Gastrocnemius medialis (tissue), 4 donors: ENCODE data around the gene ADCY2. TPM values are rescaled to one million over a fixed set of nuclear protein-coding genes. Genes with fewer than 3 reads are reported as not detected.

Source experiments
- ATAC-seq, 2 donors: fragments of 150-250 bp; one replicate each; pipeline ENCODE4 v1.9.1; 2016
- DNase-seq, 2 donors: peaks; one replicate each; pipeline ENCODE4 v3.0.0-alpha.2; 2019
- H3K27ac ChIP-seq, 4 donors: fragments of 200-600 bp; sonication (generic); 1 replicate in 1 of 4; 2 replicates in 3 of 4; pipeline ENCODE4 v1.5.1; 2016 to 2018; ENCODE audit warnings: mild to moderate bottlenecking in 2 of 4, moderate library complexity in 1 of 4
- H3K27me3 ChIP-seq, 3 donors: fragments of 200-600 bp; sonication (generic) in 2 of 3; 1 replicate in 1 of 3; 2 replicates in 2 of 3; pipeline versions ENCODE4 v1.5.1 to v1.6.0; 2016 to 2019; ENCODE audit warnings: mild to moderate bottlenecking in 1 of 3, moderate library complexity in 1 of 3
- H3K36me3 ChIP-seq, 2 donors: fragments of 200-600 bp; sonication (generic) in 1 of 2; one replicate each; pipeline ENCODE4 v1.5.1; 2017 to 2018
- H3K4me1 ChIP-seq, 2 donors: fragments of 200-600 bp; sonication (generic) in 1 of 2; one replicate each; pipeline ENCODE4 v1.5.1; 2016 to 2017; ENCODE audit warnings: mild to moderate bottlenecking in 2 of 2
- H3K4me3 ChIP-seq, 4 donors: fragments of 200-600 bp; sonication (generic) in 3 of 4; 1 replicate in 1 of 4; 2 replicates in 3 of 4; pipeline ENCODE4 v1.5.1; 2016 to 2019; ENCODE audit warnings: mild to moderate bottlenecking in 2 of 4
- H3K9me3 ChIP-seq, 3 donors: fragments of 200-600 bp; sonication (generic) in 2 of 3; 1 replicate in 1 of 3; 2 replicates in 2 of 3; pipeline ENCODE4 v1.5.1; 2016 to 2019
- CTCF ChIP-seq, 5 experiments: fragments of 450-650 bp in 3 of 5; fragments of 200-600 bp in 2 of 5; sonication (generic) in 2 of 5; IDR thresholded peaks in 4 of 5; conservative IDR thresholded peaks in 1 of 5; 1 replicate in 4 of 5; 2 replicates in 1 of 5; pipeline ENCODE4 v1.5.1; 2016 to 2019; ENCODE audit warnings: antibody characterized with exemption in 5 of 5, mild to moderate bottlenecking in 3 of 5, moderate library complexity in 3 of 5
- POLR2A ChIP-seq, 2 donors: fragments of 450-650 bp; IDR thresholded peaks; one replicate each; pipeline ENCODE4 v1.6.1; 2017; ENCODE audit warnings: antibody characterized with exemption in 2 of 2, mild to moderate bottlenecking in 2 of 2, moderate library complexity in 2 of 2
- in situ Hi-C, 4 donors: fragments of 200-750 bp; cut with MboI; loops; one replicate each; pipeline versions ENCODE4 v1.15.0 to v1.8.0; 2017; ENCODE audit warnings: low sequenced_read_pairs in 4 of 4
- intact Hi-C: fragments of 100-400 bp; cut with DNase I; formaldehyde crosslinking; loops from one replicate; pipeline ENCODE4 v1.15.1; 2023; ENCODE audit warnings: low total_unique reads
- total RNA-seq, 4 donors: library from RNA; depleted of rRNA; stranded (reverse); fragments of >200 nt; gene quantifications; one replicate each; pipeline versions ENCODE4 v1.1.0 to v1.2.3, GENCODE V29; 2016

The ADCY2 gene
- total RNA-seq, 4 donors from 2014 or later: 24.3 to 50.1 (median 36.5) TPM

- TF ChIP-seq CTCF (IDR thresholded peaks at IDR 0.05 in 4 of 5, conservative IDR thresholded peaks at IDR 0.05 in 1 of 5) (no peak), POLR2A (IDR thresholded peaks at IDR 0.05) (no peak)
- no peak overlapping the region for H3K27ac ChIP-seq
- no peak for DNase-seq
- intact Hi-C loops (loop anchor here (5.0 kb wide), 2 partner anchors 68 to 982 kb away; no protein-coding TSS in a partner anchor), in situ Hi-C loops (loop anchor here (10.0 to 25.0 kb wide), 5 partner anchors 355 to 985 kb away; partner anchors contain the start of gene ADCY2 (in 2 of the 4))
- ATAC-seq: no peak
- no peaks in the 10 kb centered on the region for H3K36me3 ChIP-seq
- H3K27me3 ChIP-seq: no peaks in the 10 kb centered on the region
- H3K4me1 ChIP-seq: peaks cover 0 to 12% of the 10 kb centered on the region in 2 donors
- H3K4me3 ChIP-seq: no peak overlapping the region
- no peaks in the 10 kb centered on the region for H3K9me3 ChIP-seq
Observed at GRCh38 chr5:7749626-7750025, 353.7 kb downstream of the ADCY2 start.

GRCh38 chr5:7751874-7752273, 355.9 kb downstream of the ADCY2 start:
- Histone ChIP-seq H3K36me3 (no peaks in the 10 kb centered on the region), H3K4me3 (no peak overlapping the region), H3K27ac (peak overlapping the region in 1 of 4 donors; percentile 29), H3K27me3 (no peaks in the 10 kb centered on the region), H3K9me3 (no peaks in the 10 kb centered on the region), H3K4me1 (peaks cover 10 to 26% of the 10 kb centered on the region in 2 donors)
- in situ Hi-C loops (loop anchor here in 2 of 4 donors (10.0 to 25.0 kb wide), 2 partner anchors 357 to 365 kb away; partner anchors contain the start of gene ADCY2 (in 2 of the 2)), intact Hi-C loops (no loop called here)
- ATAC-seq: no peak
- TF ChIP-seq POLR2A (IDR thresholded peaks at IDR 0.05) (no peak), CTCF (IDR thresholded peaks at IDR 0.05 in 4 of 5, conservative IDR thresholded peaks at IDR 0.05 in 1 of 5) (no peak)
- DNase-seq: no peak

- in situ Hi-C loops (loop anchor here in 2 of 4 donors (10.0 to 25.0 kb wide), 2 partner anchors 358 to 366 kb away; partner anchors contain the start of gene ADCY2 (in 2 of the 2)), intact Hi-C loops (no loop called here)
- no peak overlapping the region for H3K27ac ChIP-seq
- no peak overlapping the region for H3K4me3 ChIP-seq
- no peak for TF ChIP-seq CTCF (IDR thresholded peaks at IDR 0.05 in 4 of 5, conservative IDR thresholded peaks at IDR 0.05 in 1 of 5)
- TF ChIP-seq POLR2A (IDR thresholded peaks at IDR 0.05): no peak
- no peaks in the 10 kb centered on the region for H3K9me3 ChIP-seq
- H3K36me3 ChIP-seq: no peaks in the 10 kb centered on the region
- peaks cover 10 to 34% of the 10 kb centered on the region in 2 donors for H3K4me1 ChIP-seq
- no peak for ATAC-seq
- H3K27me3 ChIP-seq: no peaks in the 10 kb centered on the region
- no peak for DNase-seq
Observed at GRCh38 chr5:7753181-7753580, 357.2 kb downstream of the ADCY2 start.

- no peak overlapping the region for H3K4me3 ChIP-seq
- DNase-seq (no peak), ATAC-seq (no peak)
- intact Hi-C loops (no loop called here), in situ Hi-C loops (loop anchor here in 2 of 4 donors (10.0 to 25.0 kb wide), 2 partner anchors 359 to 366 kb away; partner anchors contain the start of gene ADCY2 (in 2 of the 2))
- H3K27ac ChIP-seq: no peak overlapping the region
- TF ChIP-seq POLR2A (IDR thresholded peaks at IDR 0.05) (no peak), CTCF (IDR thresholded peaks at IDR 0.05 in 4 of 5, conservative IDR thresholded peaks at IDR 0.05 in 1 of 5) (no peak)
- no peaks in the 10 kb centered on the region for H3K27me3 ChIP-seq
- H3K36me3 ChIP-seq: no peaks in the 10 kb centered on the region
- H3K4me1 ChIP-seq: peaks cover 10 to 34% of the 10 kb centered on the region in 2 donors
- no peaks in the 10 kb centered on the region for H3K9me3 ChIP-seq
Observed at GRCh38 chr5:7753596-7753995, 357.7 kb downstream of the ADCY2 start.
